Measurements from ENCODE around the gene PLEKHA7.

- TF ChIP-seq CTCF (IDR thresholded peaks at IDR 0.05) (no peak), POLR2A (IDR thresholded peaks at IDR 0.05) (no peak)
Measured at GRCh38 chr11:16861862-16862261, 152.4 kb downstream of the PLEKHA7 start.

Data from upper lobe of left lung (tissue), 4 donors.